ENCODE measurements around the gene ELF2. TPM values are rescaled to one million over a fixed set of nuclear protein-coding genes. Genes with fewer than 3 reads are reported as not detected.

ELF2 gene
- total RNA-seq (2022) (26.5 and 28.7 TPM in 2 replicates), Bru-seq, nascent RNA (percentile 71 among the genes with signal in this experiment), BruChase-seq, experiment 1, labeled RNA remaining after a 6-hour chase (percentile 62 among the genes with signal in this experiment), BruChase-seq, experiment 2, labeled RNA remaining after a 2-hour chase (percentile 71 among the genes with signal in this experiment)
- long read RNA-seq, partial matches to known transcripts: 2 of 14 reads
- long read RNA-seq, other reads (novel, unspliced or antisense): 8 of 14 reads

GRCh38 chr4:139177049-139177868 lies at the start of gene ELF2:
TSS of gene ELF2 (minus strand) at chr4:139177218. CDS start at chr4:139137701, 39,517 bp downstream.
- Mint-ChIP-seq H3K27ac (ENCODE audit: low read depth, unreplicated experiment) (peak within 1 kb of the TSS; percentile 93), H3K4me1 (ENCODE audit: insufficient read depth, unreplicated experiment) (peaks cover 11% of the 10 kb centered on the region), H3K4me3 (ENCODE audit: unreplicated experiment) (peak within 1 kb of the TSS; percentile 96), H3K36me3 (ENCODE audit: insufficient read depth, unreplicated experiment) (peaks cover 5% of the 10 kb centered on the region), H3K27me3 (ENCODE audit: insufficient read depth, unreplicated experiment) (no peaks in the 10 kb centered on the region), H3K9me3 (ENCODE audit: unreplicated experiment) (no peaks in the 10 kb centered on the region)
- ChIA-PET POLR2A (interaction anchor here (0.6 to 6.7 kb wide), 34 partner anchors 11 to 939 kb away, joined by 3 to 254 read pairs (median 6); partner anchors contain the start of genes NAA15, NDUFC1, NOCT and RAB33B), CTCF (interaction anchor here (0.8 to 1.3 kb wide), 3 partner anchors 77 to 148 kb away, joined by 3 to 4 read pairs (median 3); no protein-coding TSS in a partner anchor)
- no TSS peak for BruUV-seq (replicated peaks)
- intact Hi-C loops (cut with micrococcal nuclease): loop anchor here (5.0 kb wide), 1 partner anchor 105 kb away; the partner anchor contains the start of gene MGARP
- peak; percentile 89 for DNase-seq (ENCODE audit: unreplicated experiment)
- TF ChIP-seq CTCF (IDR thresholded peaks at IDR 0.05; ENCODE audit: unreplicated experiment): no peak

GRCh38 chr4:139223682-139224317 lies 46.8 kb upstream of the ELF2 start:
- Mint-ChIP-seq H3K4me1 (ENCODE audit: insufficient read depth, unreplicated experiment) (peaks cover 7% of the 10 kb centered on the region), H3K36me3 (ENCODE audit: insufficient read depth, unreplicated experiment) (no peaks in the 10 kb centered on the region), H3K27ac (ENCODE audit: low read depth, unreplicated experiment) (no peak overlapping the region), H3K4me3 (ENCODE audit: unreplicated experiment) (no peak overlapping the region), H3K9me3 (ENCODE audit: unreplicated experiment) (no peaks in the 10 kb centered on the region), H3K27me3 (ENCODE audit: insufficient read depth, unreplicated experiment) (no peaks in the 10 kb centered on the region)
- CTCF ChIA-PET: interaction anchor here (0.5 to 1.8 kb wide), 7 partner anchors 9 to 189 kb away, joined by 3 to 6 read pairs (median 4); no protein-coding TSS in a partner anchor
- TF ChIP-seq CTCF (IDR thresholded peaks at IDR 0.05; ENCODE audit: unreplicated experiment): no peak
- intact Hi-C loops (cut with micrococcal nuclease): no loop called here
- DNase-seq (ENCODE audit: unreplicated experiment): peak; percentile 65
- POLR2A ChIA-PET: interaction anchor here (0.6 to 2.6 kb wide), 6 partner anchors 16 to 133 kb away, joined by 3 to 10 read pairs (median 5); partner anchors contain the start of gene NAA15
- no TSS peak for BruUV-seq (replicated peaks)

GRCh38 chr4:139222215-139222614 lies 45.2 kb upstream of the ELF2 start:
- Mint-ChIP-seq H3K27me3 (ENCODE audit: insufficient read depth, unreplicated experiment) (no peaks in the 10 kb centered on the region), H3K36me3 (ENCODE audit: insufficient read depth, unreplicated experiment) (no peaks in the 10 kb centered on the region), H3K4me1 (ENCODE audit: insufficient read depth, unreplicated experiment) (peaks cover 7% of the 10 kb centered on the region), H3K4me3 (ENCODE audit: unreplicated experiment) (no peak overlapping the region), H3K27ac (ENCODE audit: low read depth, unreplicated experiment) (no peak overlapping the region), H3K9me3 (ENCODE audit: unreplicated experiment) (no peaks in the 10 kb centered on the region)
- BruUV-seq (replicated peaks): no TSS peak
- intact Hi-C loops (cut with micrococcal nuclease): no loop called here
- POLR2A ChIA-PET: interaction anchor here (0.6 to 2.6 kb wide), 2 partner anchors 41 to 78 kb away, joined by 3 to 10 read pairs; partner anchors contain the start of gene NAA15
- no peak for DNase-seq (ENCODE audit: unreplicated experiment)
- no peak for TF ChIP-seq CTCF (IDR thresholded peaks at IDR 0.05; ENCODE audit: unreplicated experiment)
- CTCF ChIA-PET: no interaction called here

Data from MCF 10A (cell line).